Right lobe of liver (tissue), 4 donors: ENCODE results near the gene MME.

ENCODE experiments used
- POLR2A ChIP-seq: fragments of 450-650 bp; IDR thresholded peaks from one replicate; pipeline ENCODE4 v1.6.1; 2017; ENCODE audit warnings: antibody characterized with exemption, mild to moderate bottlenecking
- TF ChIP-seq, protein P1 (sequence below), 4 donors: fragments of 200-600 bp in 3 of 4; fragments of 450-650 bp in 1 of 4; IDR thresholded peaks; one replicate each; pipeline versions ENCODE4 v1.5.1 to v1.8.0; 2016 to 2022; ENCODE audit warnings: antibody characterized with exemption in 4 of 4, mild to moderate bottlenecking in 2 of 4
- donor health status: DM: no; HTN: no; CAD: no.
- donor health status: DM: no; HTN: no; CAD: no.
- donor health status: DM: no; HTN: yes; CAD: no.

DNA sequence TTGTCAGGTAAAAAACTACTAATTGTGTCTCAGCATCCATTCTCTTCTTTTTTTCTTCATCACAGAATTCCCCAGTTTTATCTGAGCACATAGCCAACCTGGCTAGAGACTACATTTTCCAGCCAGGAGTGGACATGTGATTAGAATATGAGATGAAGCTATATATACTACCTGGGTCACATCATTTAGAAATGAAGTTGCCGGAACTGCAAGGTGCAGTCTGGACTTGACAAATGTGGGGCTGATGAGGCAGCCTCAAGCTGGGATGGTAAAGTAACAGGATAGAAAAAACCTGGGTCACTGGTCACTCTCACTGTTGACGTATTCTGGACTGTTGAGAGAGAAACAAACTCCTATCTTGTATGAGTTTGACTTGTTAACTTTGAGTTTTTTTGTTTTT lies 113.7 kb downstream of the MME start:
- no peak for TF ChIP-seq POLR2A
- TF ChIP-seq, protein P1, sequence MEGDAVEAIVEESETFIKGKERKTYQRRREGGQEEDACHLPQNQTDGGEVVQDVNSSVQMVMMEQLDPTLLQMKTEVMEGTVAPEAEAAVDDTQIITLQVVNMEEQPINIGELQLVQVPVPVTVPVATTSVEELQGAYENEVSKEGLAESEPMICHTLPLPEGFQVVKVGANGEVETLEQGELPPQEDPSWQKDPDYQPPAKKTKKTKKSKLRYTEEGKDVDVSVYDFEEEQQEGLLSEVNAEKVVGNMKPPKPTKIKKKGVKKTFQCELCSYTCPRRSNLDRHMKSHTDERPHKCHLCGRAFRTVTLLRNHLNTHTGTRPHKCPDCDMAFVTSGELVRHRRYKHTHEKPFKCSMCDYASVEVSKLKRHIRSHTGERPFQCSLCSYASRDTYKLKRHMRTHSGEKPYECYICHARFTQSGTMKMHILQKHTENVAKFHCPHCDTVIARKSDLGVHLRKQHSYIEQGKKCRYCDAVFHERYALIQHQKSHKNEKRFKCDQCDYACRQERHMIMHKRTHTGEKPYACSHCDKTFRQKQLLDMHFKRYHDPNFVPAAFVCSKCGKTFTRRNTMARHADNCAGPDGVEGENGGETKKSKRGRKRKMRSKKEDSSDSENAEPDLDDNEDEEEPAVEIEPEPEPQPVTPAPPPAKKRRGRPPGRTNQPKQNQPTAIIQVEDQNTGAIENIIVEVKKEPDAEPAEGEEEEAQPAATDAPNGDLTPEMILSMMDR (IDR thresholded peaks at IDR 0.05) = no peak
